Measurements from ENCODE around the gene LAT.
"Not testable (repeated sequence)": the region's sequence is repeated elsewhere in the genome, so short reads cannot be mapped to it uniquely, and the experiment has no call there.

Gene LAT, protein sequence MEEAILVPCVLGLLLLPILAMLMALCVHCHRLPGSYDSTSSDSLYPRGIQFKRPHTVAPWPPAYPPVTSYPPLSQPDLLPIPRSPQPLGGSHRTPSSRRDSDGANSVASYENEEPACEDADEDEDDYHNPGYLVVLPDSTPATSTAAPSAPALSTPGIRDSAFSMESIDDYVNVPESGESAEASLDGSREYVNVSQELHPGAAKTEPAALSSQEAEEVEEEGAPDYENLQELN

DNA sequence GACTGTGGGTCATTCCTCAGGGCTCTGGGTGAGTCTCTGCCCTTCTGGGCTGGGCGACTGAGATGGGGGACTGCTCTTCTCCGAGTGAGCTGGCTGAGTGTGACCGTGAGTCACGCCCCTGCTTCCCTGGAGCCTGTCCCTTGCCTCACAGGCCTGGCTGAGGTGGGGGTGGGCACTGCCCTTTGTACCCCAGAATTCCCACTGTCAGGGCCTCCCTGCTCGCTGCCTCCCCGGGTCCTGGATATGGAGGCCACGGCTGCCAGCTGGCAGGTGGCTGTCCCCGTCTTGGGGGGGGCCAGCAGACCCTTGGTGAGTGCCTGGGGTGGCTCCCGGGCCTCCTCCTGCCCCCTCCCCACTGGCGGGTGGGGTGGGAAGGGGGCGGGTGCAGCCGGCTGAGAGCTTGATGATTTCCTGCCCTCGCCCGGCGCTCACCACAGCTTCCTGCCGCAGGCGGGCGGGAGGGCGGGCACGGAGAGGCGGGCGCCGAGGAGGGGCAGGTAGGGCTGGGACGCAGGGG lies at the start of gene LAT:
Gene LAT, plus strand, starts transcription at position 434 of the 517 bp plus-strand sequence. CDS start 366 bp downstream, outside the sequence.
- no peak for DNase-seq

GRCh38 chr16:28935346-28935745 lies 49.5 kb upstream of the LAT start:
- DNase-seq: no peak

DNA sequence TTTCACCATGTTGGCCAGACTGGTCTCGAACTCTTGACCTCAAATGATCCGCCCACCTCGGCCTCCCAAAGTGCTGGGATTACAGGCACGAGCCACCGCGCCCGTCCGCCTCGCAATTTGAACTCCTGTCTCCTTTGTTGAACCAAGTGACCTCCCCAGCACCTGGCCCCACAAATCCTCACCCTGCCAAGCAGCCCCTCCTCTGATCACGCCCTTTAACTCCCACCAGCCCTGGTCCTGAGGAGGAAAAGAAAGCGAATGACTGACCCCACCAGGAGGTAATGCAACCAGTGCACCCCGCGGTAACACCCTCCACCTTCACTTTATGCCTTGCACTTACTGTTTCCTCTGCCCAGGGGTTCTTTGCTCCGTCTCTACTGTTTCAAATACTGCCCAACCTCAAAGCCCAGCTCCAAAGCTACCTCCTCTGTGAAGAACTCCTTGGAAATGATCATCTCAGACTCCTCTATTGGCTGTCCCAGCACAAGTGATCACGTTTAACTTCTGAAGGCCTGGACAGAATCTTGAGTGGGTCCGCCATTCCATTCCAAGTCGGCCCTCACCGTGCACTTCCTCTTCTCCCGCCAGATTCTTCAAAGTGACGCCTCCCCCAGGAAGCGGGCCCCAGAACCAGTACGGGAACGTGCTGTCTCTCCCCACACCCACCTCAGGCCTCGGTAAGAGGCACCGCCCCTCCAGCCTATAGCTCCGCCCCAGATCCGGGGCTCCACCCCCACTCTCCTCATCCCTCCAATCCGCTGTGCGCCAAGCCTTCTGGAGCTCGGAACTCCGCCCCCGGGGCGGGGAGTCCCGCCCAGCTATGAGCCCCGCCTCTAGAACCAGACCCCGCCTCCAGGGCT lies 48.7 kb upstream of the LAT start:
- DNase-seq: no peak

DNA sequence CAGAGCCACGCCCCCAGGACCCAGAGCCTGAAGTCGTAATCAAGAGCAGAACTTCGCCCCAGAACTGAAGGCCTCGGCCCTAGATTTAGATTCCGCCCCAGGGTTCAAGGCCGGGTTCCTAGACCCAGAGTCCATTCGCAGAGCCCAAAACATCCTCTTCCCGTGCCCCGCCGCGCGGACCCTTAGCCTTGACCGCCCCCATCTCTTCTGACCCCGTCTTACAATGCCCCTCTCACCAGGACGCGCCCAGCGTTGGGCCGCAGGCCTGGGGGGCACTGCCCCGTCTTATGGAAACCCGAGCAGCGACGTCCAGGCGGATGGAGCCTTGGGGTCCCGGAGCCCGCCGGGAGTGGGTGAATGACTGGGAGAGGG lies 48.1 kb upstream of the LAT start:
- no peak for DNase-seq

DNA sequence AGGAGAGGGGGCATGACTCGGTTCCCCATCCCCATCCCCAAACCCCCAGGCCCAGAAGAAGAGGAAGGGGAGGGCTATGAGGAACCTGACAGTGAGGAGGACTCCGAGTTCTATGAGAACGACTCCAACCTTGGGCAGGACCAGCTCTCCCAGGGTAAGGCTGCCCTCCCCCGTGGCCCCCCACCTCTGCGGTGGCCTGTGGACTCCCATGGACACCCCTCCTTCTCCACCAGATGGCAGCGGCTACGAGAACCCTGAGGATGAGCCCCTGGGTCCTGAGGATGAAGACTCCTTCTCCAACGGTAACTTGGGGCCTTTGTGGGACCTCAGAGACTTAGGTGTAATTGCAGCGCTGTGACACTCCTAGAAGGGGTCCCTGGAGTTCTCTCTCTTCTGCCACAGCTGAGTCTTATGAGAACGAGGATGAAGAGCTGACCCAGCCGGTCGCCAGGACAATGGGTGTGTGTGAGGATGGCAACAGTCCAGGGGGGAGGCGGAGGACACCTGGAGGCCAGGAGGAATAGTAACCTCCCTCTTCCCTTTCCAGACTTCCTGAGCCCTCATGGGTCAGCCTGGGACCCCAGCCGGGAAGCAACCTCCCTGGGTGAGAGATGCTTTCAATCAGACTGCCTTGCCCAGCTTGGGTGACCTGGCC lies 47.5 kb upstream of the LAT start:
- no peak for DNase-seq

DNA sequence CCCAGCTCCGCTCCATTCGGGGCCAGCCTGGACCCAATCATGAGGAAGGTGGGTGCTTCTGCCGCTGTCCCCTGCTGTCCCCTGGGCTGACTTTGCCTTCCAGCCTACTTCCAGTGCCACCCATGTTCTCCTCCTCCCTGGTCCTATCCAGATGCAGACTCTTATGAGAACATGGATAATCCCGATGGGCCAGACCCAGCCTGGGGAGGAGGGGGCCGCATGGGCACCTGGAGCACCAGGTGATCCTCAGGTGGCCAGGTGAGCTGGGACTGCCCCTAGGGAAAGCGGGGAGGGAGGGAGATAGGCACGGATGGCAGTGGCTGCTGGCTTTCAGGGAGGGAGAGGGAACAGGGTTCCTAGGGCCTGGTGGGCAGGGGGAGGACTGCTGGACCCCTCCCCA lies 46.1 kb upstream of the LAT start:
- DNase-seq: no peak

GRCh38 chr16:28939825-28940224 lies 45.0 kb upstream of the LAT start:
- DNase-seq: not testable (repeated sequence)

DNA sequence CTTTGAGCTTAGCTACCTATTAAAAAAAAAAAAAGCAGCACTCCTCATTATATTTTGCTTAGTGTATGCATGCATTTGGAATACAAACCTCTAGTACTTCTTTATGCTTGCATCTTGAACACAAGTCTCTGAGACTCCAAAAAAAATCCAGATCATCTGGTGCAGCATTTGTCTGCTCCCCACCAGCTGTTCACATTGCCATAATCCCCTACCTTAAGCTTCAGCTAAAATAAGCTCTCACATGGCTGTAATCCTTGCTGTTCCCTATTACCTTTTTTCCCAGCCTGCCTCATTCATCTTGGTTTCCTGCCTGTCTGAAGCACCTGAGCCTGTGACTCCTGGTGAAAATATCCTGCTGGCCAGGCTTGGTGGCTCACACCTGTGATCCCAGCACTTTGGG lies 41.6 kb upstream of the LAT start:
- DNase-seq: peak; percentile 53

DNA sequence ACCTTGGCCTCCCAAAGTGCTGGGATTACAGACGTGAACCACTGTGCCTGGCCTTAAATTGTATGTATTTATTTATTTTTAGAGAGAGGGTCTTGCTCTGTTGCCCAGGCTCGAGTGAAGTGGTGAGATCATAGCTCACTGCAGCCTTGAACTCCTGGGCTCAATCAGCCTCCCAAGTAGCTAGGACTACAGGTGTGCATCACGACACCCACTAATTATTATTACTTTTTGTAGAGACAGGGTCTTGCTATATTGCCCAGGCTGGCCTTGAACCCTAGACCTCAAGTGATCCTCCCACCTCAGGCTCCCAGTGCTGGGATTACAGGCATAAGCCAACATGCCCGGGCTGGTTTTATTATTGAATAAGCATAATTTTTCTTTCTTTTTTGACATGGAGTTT lies 38.2 kb upstream of the LAT start:
- DNase-seq: no peak

DNA sequence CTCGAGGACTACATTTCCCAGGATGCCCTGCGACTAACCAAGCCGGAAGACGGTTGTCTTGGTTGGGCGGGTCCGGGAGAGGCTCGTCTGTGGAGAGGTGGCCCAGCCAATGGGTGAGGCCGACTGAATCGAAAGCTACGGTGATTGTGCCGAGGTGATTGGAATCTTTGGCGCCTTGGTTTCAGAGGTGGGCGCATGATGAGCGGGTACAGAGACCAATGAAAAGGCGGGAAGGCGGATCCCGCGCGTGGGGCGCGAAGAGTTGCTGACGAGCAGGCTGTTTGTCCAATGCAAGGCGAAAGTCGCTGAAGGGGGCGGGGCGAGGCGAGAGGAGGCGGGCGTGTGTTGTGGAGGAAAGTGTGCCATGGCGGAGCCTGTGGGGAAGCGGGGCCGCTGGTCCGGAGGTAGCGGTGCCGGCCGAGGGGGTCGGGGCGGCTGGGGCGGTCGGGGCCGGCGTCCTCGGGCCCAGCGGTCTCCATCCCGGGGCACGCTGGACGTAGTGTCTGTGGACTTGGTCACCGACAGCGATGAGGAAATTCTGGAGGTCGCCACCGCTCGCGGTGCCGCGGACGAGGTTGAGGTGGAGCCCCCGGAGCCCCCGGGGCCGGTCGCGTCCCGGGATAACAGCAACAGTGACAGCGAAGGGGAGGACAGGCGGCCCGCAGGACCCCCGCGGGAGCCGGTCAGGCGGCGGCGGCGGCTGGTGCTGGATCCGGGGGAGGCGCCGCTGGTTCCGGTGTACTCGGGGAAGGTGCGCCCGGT lies 34.0 kb upstream of the LAT start, which contains the start of gene NFATC2IP:
Gene NFATC2IP, plus strand, starts transcription at position 290 of the 762 bp plus-strand sequence. Its CDS starts 75 bp downstream, at position 365.
- peak; percentile 100 for DNase-seq

DNA sequence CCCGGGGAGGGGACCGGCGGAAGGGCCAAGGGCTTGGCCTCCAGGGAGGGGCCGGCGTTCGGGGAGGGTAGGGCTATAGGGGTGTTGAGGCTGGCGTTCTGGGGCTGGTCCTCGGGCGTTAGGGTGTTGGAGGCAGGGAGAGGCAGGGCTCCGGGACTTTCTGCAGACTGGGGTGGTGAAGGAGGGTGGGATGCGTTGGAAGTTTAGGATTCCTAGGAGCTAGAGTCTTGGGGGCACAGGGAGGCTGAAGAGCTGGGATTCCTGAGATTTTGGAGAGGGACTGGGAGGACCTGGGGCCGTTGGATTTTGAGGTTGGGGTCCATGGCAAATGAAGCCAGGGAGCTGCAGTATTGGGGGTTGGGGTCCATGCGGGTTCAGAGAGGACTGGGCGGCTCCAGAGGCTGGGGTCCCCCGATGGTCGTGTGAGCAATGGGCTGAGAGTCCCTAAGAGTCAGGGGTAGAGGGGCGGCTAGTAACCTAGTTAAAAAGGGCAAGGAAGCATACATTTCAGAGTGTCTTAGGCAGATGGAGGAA lies 33.4 kb upstream of the LAT start:
- DNase-seq: no peak

GRCh38 chr16:28958216-28958615 lies 26.6 kb upstream of the LAT start:
- DNase-seq: no peak

- DNase-seq: no peak
These were observed 26.0 kb upstream of the LAT start for GRCh38 chr16:28958836-28959235.

GRCh38 chr16:28964072-28964471 lies 20.8 kb upstream of the LAT start:
- no peak for DNase-seq

- no peak for DNase-seq
These were observed 20.4 kb upstream of the LAT start for GRCh38 chr16:28964496-28964895.

- DNase-seq: no peak
These were observed 17.7 kb upstream of the LAT start for GRCh38 chr16:28967156-28967555.

GRCh38 chr16:28969696-28970095 lies 15.2 kb upstream of the LAT start:
- not testable (repeated sequence) for DNase-seq

DNA sequence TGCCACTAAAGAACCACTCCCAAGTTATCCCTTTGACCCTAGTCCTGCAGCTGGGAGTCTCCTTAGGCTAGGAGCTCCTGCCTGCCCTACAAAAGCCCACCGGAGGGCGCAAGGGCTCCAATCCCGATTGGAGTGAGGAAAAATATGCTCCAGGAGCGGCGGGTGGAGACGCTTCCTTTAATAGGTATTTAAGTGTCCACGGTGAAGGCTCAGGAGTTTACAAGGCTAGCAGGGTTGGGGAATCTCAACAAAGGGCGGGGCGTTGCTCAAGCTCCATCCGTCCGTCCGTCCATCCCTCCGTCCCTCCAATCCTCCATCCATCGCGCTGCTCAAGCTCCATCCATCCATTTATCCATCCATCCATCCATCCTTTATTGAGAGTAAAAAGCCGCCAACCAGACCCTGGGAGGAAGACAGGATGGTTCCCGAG lies 10.8 kb upstream of the LAT start:
- DNase-seq: peak; percentile 76

DNA sequence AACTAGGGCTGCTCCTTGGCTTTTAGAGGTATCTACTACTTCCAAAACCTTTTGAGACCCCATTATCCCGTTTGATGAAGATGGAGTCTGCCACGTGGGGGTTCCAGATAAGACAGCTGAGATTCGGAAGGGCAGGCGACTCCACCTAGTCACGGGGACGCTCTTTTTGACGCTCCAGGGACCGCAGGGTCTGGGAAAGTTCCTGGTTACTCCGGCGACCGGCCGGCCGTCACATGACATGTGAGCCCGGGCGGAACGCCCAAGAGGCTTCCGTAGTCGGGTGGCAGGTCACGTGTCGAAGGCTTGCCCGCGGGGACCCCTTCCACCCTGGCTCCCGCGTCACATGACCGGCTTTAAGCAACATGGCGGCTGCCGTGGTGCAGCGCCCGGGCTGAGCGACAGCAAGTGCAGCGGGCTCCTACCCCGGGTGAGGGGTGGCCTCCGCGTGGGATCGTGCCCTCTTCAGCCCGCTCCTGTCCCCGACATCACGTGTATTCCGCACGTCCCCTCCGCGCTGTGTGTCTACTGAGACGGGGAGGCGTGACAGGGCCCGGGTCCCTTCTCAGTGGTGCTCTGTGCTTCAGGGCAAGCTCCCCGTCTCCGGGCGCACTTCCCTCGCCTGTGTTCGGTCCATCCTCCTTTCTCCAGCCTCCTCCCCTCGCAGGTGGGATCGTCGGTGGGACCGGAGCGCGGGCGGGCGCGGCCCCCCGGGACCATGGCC lies 10.3 kb upstream of the LAT start, which contains the start of gene SPNS1:
Gene SPNS1, plus strand, starts transcription at position 342 of the 721 bp plus-strand sequence. Its CDS starts 374 bp downstream, at position 716.
- DNase-seq: peak; percentile 96

DNA sequence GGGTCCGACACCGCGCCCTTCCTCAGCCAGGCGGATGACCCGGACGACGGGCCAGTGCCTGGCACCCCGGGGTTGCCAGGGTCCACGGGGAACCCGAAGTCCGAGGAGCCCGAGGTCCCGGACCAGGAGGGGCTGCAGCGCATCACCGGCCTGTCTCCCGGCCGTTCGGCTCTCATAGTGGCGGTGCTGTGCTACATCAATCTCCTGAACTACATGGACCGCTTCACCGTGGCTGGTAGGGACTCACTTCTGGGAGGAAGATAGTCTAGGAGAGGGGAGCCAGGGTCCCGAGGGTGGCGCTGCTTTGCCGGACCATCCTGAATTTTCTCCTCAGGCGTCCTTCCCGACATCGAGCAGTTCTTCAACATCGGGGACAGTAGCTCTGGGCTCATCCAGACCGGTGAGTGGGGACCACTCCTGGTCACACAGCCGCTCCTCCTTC lies 9.7 kb upstream of the LAT start:
- no peak for DNase-seq
